K562 (cell line): ENCODE measurements around the gene MAST1. TPM values are rescaled to one million over a fixed set of nuclear protein-coding genes. Genes with fewer than 3 reads are reported as not detected.

ENCODE experiments used
- ATAC-seq: fragments of 200-7000 bp; cut with Tn5 transposase; 3 replicates; pipeline ENCODE4 v1.9.1; 2020; ENCODE audit warnings: moderate library complexity
- BruUV-seq: library from RNA; stranded (reverse); fragments of 400-500 nt; replicated peaks from 2 replicates; lab custom pipeline; 2021; lab: Mats Ljungman, UMichigan
- CTCF ChIA-PET: fragments of 300-600 bp; formaldehyde crosslinking; extraction: SDS; loops from one replicate; lab custom pipeline; 2021; ENCODE audit warnings: low intra/inter-chr PET ratio; lab: Yijun Ruan, JAX
- POLR2A ChIA-PET: fragments of 300-600, 350-650 bp; sonication (Branson Sonifier 250); formaldehyde crosslinking; extraction: SDS; loops from one replicate; lab custom pipeline; 2021; ENCODE audit warnings: antibody characterized with exemption, inconsistent platforms; lab: Yijun Ruan, JAX
- DNase-seq, 4 experiments: peaks; one replicate each; pipeline versions ENCODE4 v3.0.0 to v3.0.0-alpha.2; 2011 to 2018; ENCODE audit warnings: low spot score in 3 of 4, mixed read lengths in 3 of 4; ENCODE audit errors: extremely low read depth in 1 of 4
- FAIRE-seq: peaks from 2 replicates; lab custom pipeline; 2011; peaks lifted over from hg19 to GRCh38; lab: Jason Lieb, UNC
- H2AFZ ChIP-seq: 2 replicates; pipeline ENCODE4 v1.6.0; 2011; ENCODE audit warnings: low read depth, low read length, control low read depth, inconsistent platforms
- H3K27ac ChIP-seq: fragments of 200-600 bp; 3 replicates; pipeline ENCODE4 v1.8.0; 2011; ENCODE audit warnings: low read depth, mild to moderate bottlenecking, control low read depth, inconsistent platforms, low read length, moderate library complexity, mixed read lengths; ENCODE audit errors: extremely low read depth
- H3K27me3 ChIP-seq, 2 experiments: fragments of 300-600 bp in 1 of 2; 2 replicates in 1 of 2; 3 replicates in 1 of 2; pipeline versions ENCODE4 v1.6.0 to v1.8.0; 2011; ENCODE audit warnings: inconsistent platforms in 2 of 2, low read length in 2 of 2, mild to moderate bottlenecking in 1 of 2, mixed read lengths in 1 of 2, moderate library complexity in 1 of 2; ENCODE audit not compliant: control insufficient read depth in 2 of 2, insufficient read depth in 2 of 2
- H3K36me3 ChIP-seq: fragments of 300-600 bp; 3 replicates; pipeline ENCODE4 v1.8.0; 2011; ENCODE audit warnings: mild to moderate bottlenecking, low read length, inconsistent platforms; ENCODE audit not compliant: control insufficient read depth, insufficient read depth
- H3K4me1 ChIP-seq, 2 experiments: fragments of 200-600 bp in 1 of 2; replicated peaks in 1 of 2; 2 replicates in 1 of 2; 3 replicates in 1 of 2; pipeline versions ENCODE4 v1.5.1 to v1.8.0; 2011; ENCODE audit warnings: inconsistent platforms in 2 of 2, low read length in 2 of 2, mild to moderate bottlenecking in 1 of 2, mixed read lengths in 1 of 2, moderate library complexity in 1 of 2; ENCODE audit not compliant: control insufficient read depth in 2 of 2, insufficient read depth in 2 of 2
- H3K4me2 ChIP-seq: 2 replicates; pipeline ENCODE4 v1.6.1; 2011; ENCODE audit warnings: low read length, control low read depth, inconsistent platforms, mixed read lengths; ENCODE audit not compliant: insufficient read depth
- H3K4me3 ChIP-seq: fragments of 200-600 bp; sonication (generic), shearing (Covaris generic); 2 replicates; pipeline ENCODE4 v1.5.1; 2016; ENCODE audit warnings: control low read depth, inconsistent platforms
- H3K79me2 ChIP-seq: fragments of 200-600 bp; 3 replicates; pipeline ENCODE4 v1.8.0; 2011; ENCODE audit warnings: low read length, inconsistent platforms; ENCODE audit not compliant: control insufficient read depth, insufficient read depth
- H3K9ac ChIP-seq, 2 experiments: 2 replicates each; pipeline versions ENCODE4 v1.6.0 to v1.6.1; 2011; ENCODE audit warnings: low read depth in 2 of 2, low read length in 2 of 2, control low read depth in 1 of 2, inconsistent platforms in 1 of 2, mild to moderate bottlenecking in 1 of 2, mixed read lengths in 1 of 2; ENCODE audit not compliant: insufficient read depth in 1 of 2
- H3K9me1 ChIP-seq: one replicate; pipeline ENCODE4 v1.6.0; 2011; ENCODE audit warnings: inconsistent platforms, mild to moderate bottlenecking, low read length, moderate library complexity; ENCODE audit not compliant: control insufficient read depth, insufficient read depth
- H3K9me3 ChIP-seq: replicated peaks from 2 replicates; pipeline ENCODE4 v1.5.1; 2011; ENCODE audit warnings: low read depth, low read length, inconsistent platforms; ENCODE audit not compliant: control insufficient read depth, insufficient read depth
- H4K20me1 ChIP-seq: replicated peaks from 2 replicates; pipeline ENCODE4 v1.6.1; 2011; ENCODE audit warnings: low read length, inconsistent platforms, mixed read lengths; ENCODE audit not compliant: control insufficient read depth, insufficient read depth
- BCOR ChIP-seq: fragments of 450-650 bp; IDR thresholded peaks from 2 replicates; pipeline ENCODE4 v1.6.1; 2016
- CBX5 ChIP-seq: IDR thresholded peaks from 2 replicates; pipeline ENCODE4 v1.6.1; 2014; ENCODE audit warnings: low read depth, borderline replicate concordance
- HDGF ChIP-seq: fragments of 450-650 bp; IDR thresholded peaks from 2 replicates; pipeline ENCODE4 v1.6.1; 2016
- LEF1 ChIP-seq: fragments of 450-650 bp; IDR thresholded peaks from 2 replicates; pipeline ENCODE4 v1.6.1; 2016; ENCODE audit warnings: mild to moderate bottlenecking
- RAD51 ChIP-seq: fragments of 450-650 bp; IDR thresholded peaks from 2 replicates; pipeline ENCODE4 v1.7.1; 2016; ENCODE audit warnings: low read depth, mild to moderate bottlenecking, borderline replicate concordance
- RBBP5 ChIP-seq: fragments of 200-600 bp; sonication (generic); IDR thresholded peaks from 2 replicates; pipeline ENCODE4 v1.6.1; 2012; ENCODE audit warnings: borderline replicate concordance, mild to moderate bottlenecking, low read length, control low read depth, inconsistent platforms; ENCODE audit not compliant: insufficient read depth, poor library complexity, severe bottlenecking
- RFX1 ChIP-seq: fragments of 450-650 bp; IDR thresholded peaks from 2 replicates; pipeline ENCODE4 v1.6.1; 2016; ENCODE audit warnings: mild to moderate bottlenecking, moderate library complexity
- SAP30 ChIP-seq: fragments of 200-600 bp; sonication (generic); IDR thresholded peaks from 2 replicates; pipeline ENCODE4 v1.6.1; 2012; ENCODE audit warnings: borderline replicate concordance, low read depth, mild to moderate bottlenecking, moderate library complexity, low read length, control low read depth, inconsistent platforms; ENCODE audit not compliant: insufficient read depth, poor library complexity, severe bottlenecking
- SLC30A9 ChIP-seq: fragments of 250-450 bp; sonication (Bioruptor Pico); IDR thresholded peaks from 2 replicates; pipeline ENCODE4 v1.8.0; 2022; ENCODE audit warnings: mild to moderate bottlenecking, moderate library complexity
- WGBS: fragments of 100-300 bp; shearing (Covaris generic); methylation state at CpG from one replicate; pipeline ENCODE4 v1.1.6; 2016; ENCODE audit warnings: low coverage, mixed read lengths; ENCODE audit not compliant: insufficient coverage; ENCODE audit errors: missing lambda C conversion rate; 5-methylcytosine and 5-hydroxymethylcytosine counted together
- in situ Hi-C: fragments of 300-500 bp; cut with MboI; formaldehyde crosslinking; loops from 4 replicates; pipeline ENCODE4 v1.15.0; 2018; ENCODE audit warnings: inconsistent platforms, mixed read lengths
- intact Hi-C: fragments of 100-400 bp; cut with micrococcal nuclease; formaldehyde crosslinking; loops from 2 replicates; pipeline ENCODE4 v1.14.2; 2022
- polyA plus RNA-seq, 8 experiments: library from polyadenylated mRNA; depleted of rRNA in 4 of 8; stranded (reverse) in 5 of 8; unstranded in 3 of 8; fragments of >200 nt; fragmentation: Nextera tagmentation in 2 of 8; fragmentation: Illumina TruSeq in 1 of 8; extraction: Ambion mirVana in 2 of 8; extraction: Trizol in 1 of 8; gene quantifications; 2 replicates each; pipeline versions ENCODE4 v1.2.1 to v1.2.3, GENCODE V29; 2011 to 2014; ENCODE audit warnings: inconsistent platforms in 1 of 8, missing spikeins in 1 of 8
- total RNA-seq, 7 experiments: library from RNA; depleted of rRNA in 6 of 7; stranded (reverse); fragments of >200 nt in 6 of 7; fragmentation: Illumina TruSeq in 2 of 7; extraction: Trizol in 2 of 7; gene quantifications; 2 replicates each; pipeline versions ENCODE4 v1.2.1 to v1.2.3, GENCODE V29; 2011 to 2021; ENCODE audit warnings: low replicate concordance in 1 of 7
- TF ChIP-seq, protein P1 (sequence below): fragments of 450-650 bp; IDR thresholded peaks from 2 replicates; pipeline ENCODE4 v1.6.1; 2016; ENCODE audit warnings: antibody characterized with exemption
- TF ChIP-seq, protein P2 (sequence below), 2 experiments: fragments of 450-650 bp; IDR thresholded peaks; 2 replicates each; pipeline ENCODE4 v1.6.1; 2018; ENCODE audit warnings: mild to moderate bottlenecking in 2 of 2, low read depth in 1 of 2; ENCODE audit not compliant: partially characterized antibody in 2 of 2
- TF ChIP-seq, protein P3 (sequence below), 2 experiments: IDR thresholded peaks; 2 replicates each; pipeline ENCODE4 v1.6.1; 2012; ENCODE audit warnings: improper control_type of control experiment in 2 of 2, low read depth in 2 of 2, low read length in 2 of 2, borderline replicate concordance in 1 of 2
- TF ChIP-seq, protein P4 (sequence below), 2 experiments: fragments of 250-450 bp in 1 of 2; fragments of 450-650 bp in 1 of 2; sonication (Bioruptor Pico) in 1 of 2; IDR thresholded peaks; 2 replicates each; pipeline versions ENCODE4 v1.6.1 to v1.8.0; 2016 to 2021; ENCODE audit warnings: mild to moderate bottlenecking in 2 of 2, moderate library complexity in 2 of 2, missing compliant biosample characterization in 1 of 2, missing genetic modification characterization in 1 of 2

The MAST1 gene
- total and polyA plus RNA-seq, 9 of the 15 experiments (the other 6 are each of a cell fraction or from before 2014, with no cell fraction given), result 0.48 to 10.3 (median 3.9) TPM

DNA sequence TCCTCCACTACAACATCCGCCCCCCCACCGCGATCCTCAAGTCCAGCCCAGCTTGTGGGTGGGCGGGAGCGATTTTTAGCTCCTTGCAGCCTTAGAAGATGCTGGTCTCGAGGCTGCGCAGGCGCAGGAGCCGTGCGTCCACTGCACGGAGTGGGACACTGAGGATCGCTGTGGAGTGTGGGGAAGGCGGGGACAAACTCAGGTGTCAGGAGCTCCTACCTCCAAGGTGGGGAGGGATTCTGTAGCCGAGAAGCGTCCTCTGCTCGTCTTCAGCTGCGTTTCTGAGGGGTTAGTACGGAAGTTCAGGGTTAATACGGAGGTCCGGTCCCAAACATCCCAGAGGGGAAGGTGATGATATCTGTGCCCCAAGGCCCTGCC, 3.8 kb upstream of the MAST1 start, which contains the start of gene RTBDN:
Gene RTBDN (minus strand): TSS at position 14 of the 378 bp plus-strand sequence. CDS start 4,600 bp downstream, outside the sequence.
- DNase-seq, result peak in 2 of 4 experiments; percentile 51 to 72
- intact Hi-C loops, result no loop called here
- H2AFZ ChIP-seq, result peak within 1 kb of the TSS; percentile 93
- peak; percentile 72 for FAIRE-seq
- no peaks in the 10 kb centered on the region for H3K27me3 ChIP-seq
- H3K27ac ChIP-seq, result no peak within 1 kb of the TSS
- peaks cover 36 to 63% of the 10 kb centered on the region in 2 experiments for H3K4me1 ChIP-seq
- H3K9me1 ChIP-seq, result no peaks in the 10 kb centered on the region
- no peaks in the 10 kb centered on the region for H3K9me3 ChIP-seq
- H3K4me3 ChIP-seq, result peak within 1 kb of the TSS; percentile 58
- H3K36me3 ChIP-seq, result no peaks in the 10 kb centered on the region; the same call in 2 of the 3 replicates
- in situ Hi-C loops, result no loop called here
- ChIA-PET CTCF (no interaction called here), POLR2A (interaction anchor here (1.2 kb wide), 1 partner anchor 10 kb away, joined by 4 read pairs; no protein-coding TSS in a partner anchor)
- peaks cover 17% of the 10 kb centered on the region for H4K20me1 ChIP-seq
- peak within 1 kb of the TSS; percentile 85 for H3K4me2 ChIP-seq
- BruUV-seq, result no TSS peak
- WGBS, result 23% methylated on average over 20 of the region's 20 CpGs
- peaks cover 9% of the 10 kb centered on the region; the same call in 2 of the 3 replicates for H3K79me2 ChIP-seq
- ATAC-seq, result no peak
- H3K9ac ChIP-seq, result peak within 1 kb of the TSS; percentile 36 to 90; a peak in 3 of 4 replicates
- TF ChIP-seq, protein P1, sequence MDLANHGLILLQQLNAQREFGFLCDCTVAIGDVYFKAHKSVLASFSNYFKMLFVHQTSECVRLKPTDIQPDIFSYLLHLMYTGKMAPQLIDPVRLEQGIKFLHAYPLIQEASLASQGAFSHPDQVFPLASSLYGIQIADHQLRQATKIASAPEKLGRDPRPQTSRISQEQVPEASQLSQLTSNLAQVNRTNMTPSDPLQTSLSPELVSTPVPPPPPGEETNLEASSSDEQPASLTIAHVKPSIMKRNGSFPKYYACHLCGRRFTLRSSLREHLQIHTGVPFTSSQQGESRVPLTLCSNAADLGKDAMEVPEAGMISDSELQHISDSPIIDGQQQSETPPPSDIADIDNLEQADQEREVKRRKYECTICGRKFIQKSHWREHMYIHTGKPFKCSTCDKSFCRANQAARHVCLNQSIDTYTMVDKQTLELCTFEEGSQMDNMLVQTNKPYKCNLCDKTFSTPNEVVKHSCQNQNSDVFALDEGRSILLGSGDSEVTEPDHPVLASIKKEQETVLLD, result peak; percentile 79; the same call in 1 of the 2 replicates
- TF ChIP-seq CBX5, result no peak
- TF ChIP-seq RFX1, result no peak
- TF ChIP-seq RBBP5, result no peak
- TF ChIP-seq, protein P2, sequence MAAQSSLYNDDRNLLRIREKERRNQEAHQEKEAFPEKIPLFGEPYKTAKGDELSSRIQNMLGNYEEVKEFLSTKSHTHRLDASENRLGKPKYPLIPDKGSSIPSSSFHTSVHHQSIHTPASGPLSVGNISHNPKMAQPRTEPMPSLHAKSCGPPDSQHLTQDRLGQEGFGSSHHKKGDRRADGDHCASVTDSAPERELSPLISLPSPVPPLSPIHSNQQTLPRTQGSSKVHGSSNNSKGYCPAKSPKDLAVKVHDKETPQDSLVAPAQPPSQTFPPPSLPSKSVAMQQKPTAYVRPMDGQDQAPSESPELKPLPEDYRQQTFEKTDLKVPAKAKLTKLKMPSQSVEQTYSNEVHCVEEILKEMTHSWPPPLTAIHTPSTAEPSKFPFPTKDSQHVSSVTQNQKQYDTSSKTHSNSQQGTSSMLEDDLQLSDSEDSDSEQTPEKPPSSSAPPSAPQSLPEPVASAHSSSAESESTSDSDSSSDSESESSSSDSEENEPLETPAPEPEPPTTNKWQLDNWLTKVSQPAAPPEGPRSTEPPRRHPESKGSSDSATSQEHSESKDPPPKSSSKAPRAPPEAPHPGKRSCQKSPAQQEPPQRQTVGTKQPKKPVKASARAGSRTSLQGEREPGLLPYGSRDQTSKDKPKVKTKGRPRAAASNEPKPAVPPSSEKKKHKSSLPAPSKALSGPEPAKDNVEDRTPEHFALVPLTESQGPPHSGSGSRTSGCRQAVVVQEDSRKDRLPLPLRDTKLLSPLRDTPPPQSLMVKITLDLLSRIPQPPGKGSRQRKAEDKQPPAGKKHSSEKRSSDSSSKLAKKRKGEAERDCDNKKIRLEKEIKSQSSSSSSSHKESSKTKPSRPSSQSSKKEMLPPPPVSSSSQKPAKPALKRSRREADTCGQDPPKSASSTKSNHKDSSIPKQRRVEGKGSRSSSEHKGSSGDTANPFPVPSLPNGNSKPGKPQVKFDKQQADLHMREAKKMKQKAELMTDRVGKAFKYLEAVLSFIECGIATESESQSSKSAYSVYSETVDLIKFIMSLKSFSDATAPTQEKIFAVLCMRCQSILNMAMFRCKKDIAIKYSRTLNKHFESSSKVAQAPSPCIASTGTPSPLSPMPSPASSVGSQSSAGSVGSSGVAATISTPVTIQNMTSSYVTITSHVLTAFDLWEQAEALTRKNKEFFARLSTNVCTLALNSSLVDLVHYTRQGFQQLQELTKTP (IDR thresholded peaks at IDR 0.05; ENCODE audit: low read depth in 1 of 2, partially characterized antibody in 2 of 2), result no peak
- TF ChIP-seq, protein P3, sequence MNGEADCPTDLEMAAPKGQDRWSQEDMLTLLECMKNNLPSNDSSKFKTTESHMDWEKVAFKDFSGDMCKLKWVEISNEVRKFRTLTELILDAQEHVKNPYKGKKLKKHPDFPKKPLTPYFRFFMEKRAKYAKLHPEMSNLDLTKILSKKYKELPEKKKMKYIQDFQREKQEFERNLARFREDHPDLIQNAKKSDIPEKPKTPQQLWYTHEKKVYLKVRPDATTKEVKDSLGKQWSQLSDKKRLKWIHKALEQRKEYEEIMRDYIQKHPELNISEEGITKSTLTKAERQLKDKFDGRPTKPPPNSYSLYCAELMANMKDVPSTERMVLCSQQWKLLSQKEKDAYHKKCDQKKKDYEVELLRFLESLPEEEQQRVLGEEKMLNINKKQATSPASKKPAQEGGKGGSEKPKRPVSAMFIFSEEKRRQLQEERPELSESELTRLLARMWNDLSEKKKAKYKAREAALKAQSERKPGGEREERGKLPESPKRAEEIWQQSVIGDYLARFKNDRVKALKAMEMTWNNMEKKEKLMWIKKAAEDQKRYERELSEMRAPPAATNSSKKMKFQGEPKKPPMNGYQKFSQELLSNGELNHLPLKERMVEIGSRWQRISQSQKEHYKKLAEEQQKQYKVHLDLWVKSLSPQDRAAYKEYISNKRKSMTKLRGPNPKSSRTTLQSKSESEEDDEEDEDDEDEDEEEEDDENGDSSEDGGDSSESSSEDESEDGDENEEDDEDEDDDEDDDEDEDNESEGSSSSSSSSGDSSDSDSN (IDR thresholded peaks at IDR 0.05; ENCODE audit: borderline replicate concordance in 1 of 2, low read depth in 2 of 2, low read length in 2 of 2), result no peak
- TF ChIP-seq, protein P4, sequence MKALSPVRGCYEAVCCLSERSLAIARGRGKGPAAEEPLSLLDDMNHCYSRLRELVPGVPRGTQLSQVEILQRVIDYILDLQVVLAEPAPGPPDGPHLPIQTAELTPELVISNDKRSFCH (CRISPR knock-in tag; IDR thresholded peaks at IDR 0.05), result no peak
- TF ChIP-seq, protein P4 (tag; IDR thresholded peaks at IDR 0.05), result 0 out of 2 replicates have a peak, but pooled peaks have one; percentile 10
- TF ChIP-seq BCOR, result 0 out of 2 replicates have a peak, but pooled peaks have one; percentile 36
- TF ChIP-seq SLC30A9, result no peak
- no peak for TF ChIP-seq SAP30
- TF ChIP-seq RAD51, result no peak
- 0 out of 2 replicates have a peak, but pooled peaks have one; percentile 46 for TF ChIP-seq HDGF
- TF ChIP-seq LEF1, result no peak
